ENCODE results near the gene AKAP8.
"Not testable (repeated sequence)": the region's sequence is repeated elsewhere in the genome, so short reads cannot be mapped to it uniquely, and the experiment has no call there.

AKAP8 gene

GRCh38 chr19:15404097-15404779 is 24.7 kb upstream of the AKAP8 start:
- no peak for DNase-seq (ENCODE audit: low read depth)

GRCh38 chr19:15403151-15403531 is 23.6 kb upstream of the AKAP8 start:
- no peak for DNase-seq (ENCODE audit: low read depth)

GRCh38 chr19:15402411-15403150 is 23.0 kb upstream of the AKAP8 start:
- no peak for DNase-seq (ENCODE audit: low read depth)

GRCh38 chr19:15401397-15401710 is 21.8 kb upstream of the AKAP8 start:
- no peak for DNase-seq (ENCODE audit: low read depth)

- no peak for DNase-seq (ENCODE audit: low read depth)
Measured at GRCh38 chr19:15400521-15401396, 21.2 kb upstream of the AKAP8 start.

GRCh38 chr19:15399635-15400034 is 20.0 kb upstream of the AKAP8 start:
- no peak for DNase-seq (ENCODE audit: low read depth)

- DNase-seq (ENCODE audit: low read depth): no peak
Measured at GRCh38 chr19:15399234-15399515, 19.6 kb upstream of the AKAP8 start.

- DNase-seq (ENCODE audit: low read depth): no peak
Measured at GRCh38 chr19:15398501-15399233, 19.1 kb upstream of the AKAP8 start.

GRCh38 chr19:15397782-15398181 is 18.2 kb upstream of the AKAP8 start:
- DNase-seq (ENCODE audit: low read depth): no peak

- DNase-seq (ENCODE audit: low read depth): no peak
Measured at GRCh38 chr19:15397236-15397635, 17.6 kb upstream of the AKAP8 start.

GRCh38 chr19:15396436-15396835 is 16.8 kb upstream of the AKAP8 start:
- DNase-seq (ENCODE audit: low read depth): no peak

- DNase-seq (ENCODE audit: low read depth): not testable (repeated sequence)
Measured at GRCh38 chr19:15395251-15395650, 15.7 kb upstream of the AKAP8 start.

- DNase-seq (ENCODE audit: low read depth): no peak
Measured at GRCh38 chr19:15394426-15394825, 14.8 kb upstream of the AKAP8 start.

- DNase-seq (ENCODE audit: low read depth): no peak
Measured at GRCh38 chr19:15393963-15394362, 14.4 kb upstream of the AKAP8 start.

- no peak for DNase-seq (ENCODE audit: low read depth)
Measured at GRCh38 chr19:15390814-15391213, 11.2 kb upstream of the AKAP8 start.

GRCh38 chr19:15381864-15382263 is 2.3 kb upstream of the AKAP8 start:
- DNase-seq (ENCODE audit: low read depth): no peak

GRCh38 chr19:15381429-15381828 is 1.8 kb upstream of the AKAP8 start:
- no peak for DNase-seq (ENCODE audit: low read depth)

- no peak for DNase-seq (ENCODE audit: low read depth)
Measured at GRCh38 chr19:15379999-15380647, 536 bp upstream of the AKAP8 start.

- DNase-seq (ENCODE audit: low read depth): peak; percentile 31
Measured at GRCh38 chr19:15378534-15379082, 979 bp downstream of the AKAP8 start.

- no peak for DNase-seq (ENCODE audit: low read depth)
Measured at GRCh38 chr19:15374796-15375440, 4.7 kb downstream of the AKAP8 start.

- DNase-seq (ENCODE audit: low read depth): no peak
Measured at GRCh38 chr19:15374105-15374651, 5.4 kb downstream of the AKAP8 start.

Measured in activated T-cell treated with anti-CD3 and anti-CD28 coated beads for 1 hour (primary cell).